ENCODE data around the gene BIN2.

GRCh38 chr12:51254536-51254935, 69.4 kb downstream of the BIN2 start:
- TF ChIP-seq CTCF (conservative IDR thresholded peaks at IDR 0.05) (no peak), EZH2 (IDR thresholded peaks at IDR 0.05; ENCODE audit: low read depth) (no peak)

All from PC-9 (cell line).